GM12878 (cell line): Measurements from ENCODE around the gene LDB2. TPM values are rescaled to one million over a fixed set of nuclear protein-coding genes. Genes with fewer than 3 reads are reported as not detected.

Experiments
- ATAC-seq: fragments of 200-7000 bp; cut with Tn5 transposase; 3 replicates; pipeline ENCODE4 v1.9.1; 2020; ENCODE audit warnings: mild to moderate bottlenecking, moderate library complexity
- BruUV-seq: library from RNA; stranded (reverse); fragments of 400-500 nt; replicated peaks from 2 replicates; lab custom pipeline; 2021; lab: Mats Ljungman, UMichigan
- CTCF ChIA-PET: fragments of 300-600 bp; sonication (Branson Sonifier 250); formaldehyde crosslinking; extraction: SDS; loops from one replicate; lab custom pipeline; 2021; ENCODE audit warnings: inconsistent platforms; lab: Yijun Ruan, JAX
- POLR2A ChIA-PET: fragments of 350-600 bp; formaldehyde crosslinking; extraction: SDS; loops from one replicate; lab custom pipeline; 2021; ENCODE audit warnings: inconsistent platforms; lab: Charles Lee
- RAD21 ChIA-PET: fragments of 300-600 bp; sonication (Branson Sonifier 250); formaldehyde crosslinking; loops from one replicate; lab custom pipeline; 2023; ENCODE audit warnings: antibody characterized with exemption; ENCODE audit not compliant: unreplicated experiment; lab: Charles Lee
- SMC1A ChIA-PET: fragments of 300-600 bp; sonication (Branson Sonifier 250); formaldehyde crosslinking; loops from one replicate; lab custom pipeline; 2023; ENCODE audit not compliant: unreplicated experiment, uncharacterized antibody; lab: Charles Lee
- DNase-seq: peaks from one replicate; pipeline ENCODE4 v3.0.0-alpha.2; 2011; ENCODE audit warnings: low read depth, low spot score
- FAIRE-seq: peaks from 3 replicates; lab custom pipeline; 2011; peaks lifted over from hg19 to GRCh38; lab: Jason Lieb, UNC
- H2AFZ ChIP-seq: 2 replicates; pipeline ENCODE4 v1.6.0; 2011; ENCODE audit warnings: low read depth, low read length, control low read depth; ENCODE audit not compliant: control insufficient read depth
- H3K27ac ChIP-seq: 2 replicates; pipeline ENCODE4 v1.5.1; 2011; ENCODE audit warnings: control low read depth; ENCODE audit not compliant: control insufficient read depth, insufficient read depth
- H3K27me3 ChIP-seq, 2 experiments: replicated peaks in 1 of 2; 2 replicates each; pipeline versions ENCODE4 v1.6.0 to v1.6.1; 2011; ENCODE audit warnings: low read length in 1 of 2; ENCODE audit not compliant: control insufficient read depth in 2 of 2, insufficient read depth in 2 of 2
- H3K36me3 ChIP-seq, 2 experiments: 2 replicates each; pipeline ENCODE4 v1.5.1; 2011; ENCODE audit warnings: low read length in 1 of 2; ENCODE audit not compliant: control insufficient read depth in 2 of 2, insufficient read depth in 2 of 2
- H3K4me1 ChIP-seq: 2 replicates; pipeline ENCODE4 v1.6.1; 2011; ENCODE audit warnings: mild to moderate bottlenecking, low read length, moderate library complexity, mixed read lengths; ENCODE audit not compliant: control insufficient read depth, insufficient read depth
- H3K4me2 ChIP-seq: 2 replicates; pipeline ENCODE4 v1.6.0; 2011; ENCODE audit warnings: control low read depth; ENCODE audit not compliant: control insufficient read depth, insufficient read depth
- H3K4me3 ChIP-seq: fragments of 200-600 bp; sonication (generic); 2 replicates; pipeline ENCODE4 v1.5.1; 2016
- H3K79me2 ChIP-seq: 2 replicates; pipeline ENCODE4 v1.6.0; 2011; ENCODE audit warnings: low read length; ENCODE audit not compliant: control insufficient read depth, insufficient read depth
- H3K9ac ChIP-seq: 2 replicates; pipeline ENCODE4 v1.8.0; 2011; ENCODE audit warnings: low read length, control low read depth, mixed read lengths; ENCODE audit not compliant: control insufficient read depth, insufficient read depth
- H3K9me3 ChIP-seq: replicated peaks from 3 replicates; pipeline ENCODE4 v1.5.1; 2011; ENCODE audit warnings: mild to moderate bottlenecking, low read length; ENCODE audit not compliant: control insufficient read depth, insufficient read depth
- H4K20me1 ChIP-seq: 2 replicates; pipeline ENCODE4 v1.6.0; 2011; ENCODE audit not compliant: control insufficient read depth, insufficient read depth
- BACH1 ChIP-seq: fragments of 450-650 bp; IDR thresholded peaks from 2 replicates; pipeline ENCODE4 v1.6.1; 2017; ENCODE audit warnings: mild to moderate bottlenecking, borderline replicate concordance
- BCL3 ChIP-seq: IDR thresholded peaks from 2 replicates; pipeline ENCODE4 v1.6.1; 2011; ENCODE audit warnings: borderline replicate concordance, low read depth, mild to moderate bottlenecking, moderate library complexity, low read length; ENCODE audit not compliant: insufficient read depth, poor library complexity, severe bottlenecking
- CBX3 ChIP-seq: fragments of 200-600 bp; sonication (generic); IDR thresholded peaks from 2 replicates; pipeline ENCODE4 v1.6.1; 2016; ENCODE audit warnings: low read depth, borderline replicate concordance
- CBX5 ChIP-seq: sonication (generic); IDR thresholded peaks from 2 replicates; pipeline ENCODE4 v1.6.1; 2016; ENCODE audit warnings: low read depth, moderate library complexity, mild to moderate bottlenecking, inconsistent platforms
- IKZF1 ChIP-seq: fragments of 450-650 bp; conservative IDR thresholded peaks from 2 replicates; pipeline ENCODE4 v1.6.1; 2017; ENCODE audit warnings: antibody characterized with exemption, mild to moderate bottlenecking
- MEF2B ChIP-seq: fragments of 450-650 bp; IDR thresholded peaks from 2 replicates; pipeline ENCODE4 v1.6.1; 2018; ENCODE audit warnings: mild to moderate bottlenecking, moderate library complexity; ENCODE audit not compliant: partially characterized antibody, poor library complexity, severe bottlenecking
- MTA2 ChIP-seq: fragments of 450-650 bp; IDR thresholded peaks from 2 replicates; pipeline ENCODE4 v1.6.1; 2016; ENCODE audit warnings: low read depth, mild to moderate bottlenecking, moderate library complexity
- MXI1 ChIP-seq: fragments of 150-350 bp; IDR thresholded peaks from 2 replicates; pipeline ENCODE4 v1.6.1; 2011; ENCODE audit warnings: low read depth, mild to moderate bottlenecking, inconsistent platforms, low read length, improper control_type of control experiment
- PAX8 ChIP-seq: fragments of 450-650 bp; IDR thresholded peaks from 2 replicates; pipeline ENCODE4 v1.6.1; 2017; ENCODE audit warnings: mild to moderate bottlenecking, moderate library complexity
- POLR2AphosphoS2 ChIP-seq: IDR thresholded peaks from 2 replicates; pipeline ENCODE4 v1.6.1; 2011; ENCODE audit warnings: low read depth, mild to moderate bottlenecking, low read length, improper control_type of control experiment, moderate library complexity
- RBBP5 ChIP-seq: fragments of 200-600 bp; sonication (generic); conservative IDR thresholded peaks from 2 replicates; pipeline ENCODE4 v1.6.1; 2016
- RELA ChIP-seq: fragments of 450-650 bp; IDR thresholded peaks from 2 replicates; pipeline ENCODE4 v1.8.0; 2014; ENCODE audit warnings: borderline replicate concordance; ENCODE audit not compliant: partially characterized antibody
- SMARCA5 ChIP-seq: fragments of 450-650 bp; IDR thresholded peaks from 2 replicates; pipeline ENCODE4 v1.6.1; 2017; ENCODE audit warnings: mild to moderate bottlenecking
- SUZ12 ChIP-seq: fragments of 200-600 bp; sonication (generic); IDR thresholded peaks from one replicate; pipeline ENCODE4 v1.6.1; 2018; ENCODE audit warnings: antibody characterized with exemption, mild to moderate bottlenecking; ENCODE audit not compliant: unreplicated experiment
- TBL1XR1 ChIP-seq: IDR thresholded peaks from 2 replicates; pipeline ENCODE4 v1.6.1; 2012; ENCODE audit warnings: low read depth, low read length, improper control_type of control experiment
- ZNF274 ChIP-seq: IDR thresholded peaks from one replicate; pipeline ENCODE4 v1.8.0; 2011; ENCODE audit not compliant: insufficient read length, insufficient read depth
- WGBS: methylation state at CpG from one replicate; pipeline ENCODE4 v1.1.6; 2016; ENCODE audit warnings: low lambda C conversion rate; ENCODE audit not compliant: insufficient replicate concordance, insufficient coverage; ENCODE audit errors: missing lambda C conversion rate; 5-methylcytosine and 5-hydroxymethylcytosine counted together
- in situ Hi-C: fragments of 300-500 bp; cut with MboI; formaldehyde crosslinking; loops from 9 replicates; pipeline ENCODE4 v1.14.3; 2018; ENCODE audit warnings: mixed read lengths
- intact Hi-C: fragments of 100-400 bp; cut with micrococcal nuclease; formaldehyde crosslinking; loops from one replicate; pipeline ENCODE4 v1.14.2; 2022; ENCODE audit not compliant: unreplicated experiment
- polyA plus RNA-seq, 11 experiments: library from polyadenylated mRNA; depleted of rRNA in 4 of 11; unstranded in 6 of 11; stranded (reverse) in 5 of 11; fragments of >200 nt; fragmentation: Nextera tagmentation in 4 of 11; fragmentation: Illumina TruSeq in 1 of 11; extraction: Ambion mirVana in 4 of 11; extraction: Trizol in 1 of 11; gene quantifications; 1 replicate in 1 of 11; 2 replicates in 10 of 11; pipeline versions ENCODE4 v1.2.1 to v1.2.3, GENCODE V29; 2011 to 2016; ENCODE audit warnings: inconsistent platforms in 2 of 11, missing spikeins in 2 of 11, low read depth in 1 of 11
- total RNA-seq, 4 experiments: library from RNA; depleted of rRNA in 3 of 4; stranded (reverse); fragments of >200 nt in 3 of 4; fragmentation: Illumina TruSeq in 1 of 4; extraction: Trizol in 1 of 4; gene quantifications; 2 replicates each; pipeline versions ENCODE4 v1.2.1 to v1.2.3, GENCODE V29; 2013 to 2021

The LDB2 gene
- total and polyA plus RNA-seq, 10 of the 15 experiments (the other 5 are each of a cell fraction or from before 2014, with no cell fraction given), result 0.15 TPM; not detected in 9

GRCh38 chr4:16900325-16900724 lies 1.9 kb upstream of the LDB2 start:
- H3K9me3 ChIP-seq, result no peaks in the 10 kb centered on the region
- ChIA-PET CTCF (no interaction called here), RAD21 (no interaction called here)
- BruUV-seq, result no TSS peak
- TF ChIP-seq MEF2B, result no peak
- TF ChIP-seq RBBP5, result no peak
- no peak for TF ChIP-seq ZNF274
- TF ChIP-seq RELA, result no peak
- TF ChIP-seq, all 136 proteins: peak for 0
- no peak for DNase-seq
- no peak overlapping the region for H3K4me3 ChIP-seq
- no peaks in the 10 kb centered on the region for H3K27me3 ChIP-seq
- H2AFZ ChIP-seq, result no peak overlapping the region
- no peaks in the 10 kb centered on the region for H4K20me1 ChIP-seq
- 0% methylated on average over 2 of the region's 2 CpGs for WGBS
- ATAC-seq, result no peak
- H3K9ac ChIP-seq, result no peak overlapping the region
- H3K27ac ChIP-seq, result no peak overlapping the region
- no peak overlapping the region for H3K4me2 ChIP-seq
- ChIA-PET SMC1A (no interaction called here), POLR2A (no interaction called here)
- no peaks in the 10 kb centered on the region for H3K4me1 ChIP-seq
- intact Hi-C loops, result no loop called here
- in situ Hi-C loops, result no loop called here
- H3K36me3 ChIP-seq, result no peaks in the 10 kb centered on the region
- no peaks in the 10 kb centered on the region for H3K79me2 ChIP-seq
- no peak for FAIRE-seq

DNA sequence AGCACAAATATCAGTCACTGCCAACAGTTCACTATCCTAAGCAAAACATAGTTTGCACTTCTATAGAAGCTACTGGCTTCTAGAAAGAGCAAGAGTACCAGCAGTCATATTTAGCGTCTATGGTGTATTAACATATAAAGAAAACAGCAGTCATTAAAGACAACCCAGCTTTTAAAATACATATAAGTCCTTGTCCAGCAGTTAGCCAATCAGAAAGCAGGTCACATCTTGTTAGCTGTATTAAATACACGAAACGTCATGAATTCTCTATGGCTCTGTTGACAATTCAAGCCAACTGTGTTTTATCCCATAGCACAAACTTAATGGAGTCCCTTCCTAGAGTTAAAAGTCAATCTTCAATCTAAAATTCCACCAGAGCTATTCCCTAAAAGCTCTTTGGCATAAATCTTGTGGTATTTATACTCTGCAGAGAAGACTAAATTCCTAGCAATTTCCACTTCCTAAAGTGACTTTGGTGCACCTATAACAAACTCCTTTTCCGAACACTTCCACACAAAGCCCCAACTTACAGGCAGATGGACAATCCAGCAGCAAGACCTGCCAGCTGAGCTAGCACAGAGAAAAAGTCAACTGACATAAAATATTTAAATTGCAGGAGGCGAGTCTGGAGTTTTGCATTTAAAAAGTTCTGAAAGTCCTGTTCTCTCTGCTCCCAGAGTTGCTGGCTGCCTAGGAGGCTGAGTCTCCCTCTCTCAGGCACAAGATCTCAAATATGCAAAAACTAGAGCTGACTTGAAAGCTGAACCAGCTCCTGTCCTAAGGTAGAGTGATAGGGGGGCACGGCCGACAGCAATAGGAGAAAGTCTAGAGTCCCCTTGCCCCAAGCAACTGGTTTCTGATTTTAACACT lies 1.3 kb downstream of the LDB2 start:
- FAIRE-seq, result no peak
- CTCF ChIA-PET, result no interaction called here
- POLR2A ChIA-PET, result no interaction called here
- Histone ChIP-seq H2AFZ (no peak overlapping the region), H3K79me2 (no peaks in the 10 kb centered on the region), H3K27me3 (no peaks in the 10 kb centered on the region), H3K9me3 (no peaks in the 10 kb centered on the region), H3K4me2 (no peak overlapping the region), H3K27ac (no peak overlapping the region), H3K36me3 (no peaks in the 10 kb centered on the region), H4K20me1 (no peaks in the 10 kb centered on the region), H3K4me3 (no peak overlapping the region), H3K9ac (no peak overlapping the region), H3K4me1 (no peaks in the 10 kb centered on the region)
- RAD21 ChIA-PET, result no interaction called here
- intact Hi-C loops, result no loop called here
- DNase-seq, result no peak
- in situ Hi-C loops, result loop anchor here (10.0 kb wide), 1 partner anchor 62 kb away; no protein-coding TSS in a partner anchor
- 41% methylated on average over 7 of the region's 7 CpGs for WGBS
- no TSS peak for BruUV-seq
- SMC1A ChIA-PET, result no interaction called here
- no peak for ATAC-seq
- TF ChIP-seq CBX5, result no peak
- TF ChIP-seq IKZF1, result no peak
- no peak for TF ChIP-seq SUZ12
- no peak for TF ChIP-seq SMARCA5
- TF ChIP-seq PAX8, result no peak
- no peak for TF ChIP-seq POLR2AphosphoS2
- TF ChIP-seq BCL3, result no peak
- no peak for TF ChIP-seq BACH1
- TF ChIP-seq MTA2, result no peak
- no peak for TF ChIP-seq CBX3
- TF ChIP-seq TBL1XR1, result no peak
- no peak for TF ChIP-seq MXI1
